ENCODE data around the gene SSH3. TPM values are rescaled to one million over a fixed set of nuclear protein-coding genes. Genes with fewer than 3 reads are reported as not detected.

SSH3 gene
- total RNA-seq, 2 donors from 2014 or later: 18.1 to 22.2 TPM

DNA sequence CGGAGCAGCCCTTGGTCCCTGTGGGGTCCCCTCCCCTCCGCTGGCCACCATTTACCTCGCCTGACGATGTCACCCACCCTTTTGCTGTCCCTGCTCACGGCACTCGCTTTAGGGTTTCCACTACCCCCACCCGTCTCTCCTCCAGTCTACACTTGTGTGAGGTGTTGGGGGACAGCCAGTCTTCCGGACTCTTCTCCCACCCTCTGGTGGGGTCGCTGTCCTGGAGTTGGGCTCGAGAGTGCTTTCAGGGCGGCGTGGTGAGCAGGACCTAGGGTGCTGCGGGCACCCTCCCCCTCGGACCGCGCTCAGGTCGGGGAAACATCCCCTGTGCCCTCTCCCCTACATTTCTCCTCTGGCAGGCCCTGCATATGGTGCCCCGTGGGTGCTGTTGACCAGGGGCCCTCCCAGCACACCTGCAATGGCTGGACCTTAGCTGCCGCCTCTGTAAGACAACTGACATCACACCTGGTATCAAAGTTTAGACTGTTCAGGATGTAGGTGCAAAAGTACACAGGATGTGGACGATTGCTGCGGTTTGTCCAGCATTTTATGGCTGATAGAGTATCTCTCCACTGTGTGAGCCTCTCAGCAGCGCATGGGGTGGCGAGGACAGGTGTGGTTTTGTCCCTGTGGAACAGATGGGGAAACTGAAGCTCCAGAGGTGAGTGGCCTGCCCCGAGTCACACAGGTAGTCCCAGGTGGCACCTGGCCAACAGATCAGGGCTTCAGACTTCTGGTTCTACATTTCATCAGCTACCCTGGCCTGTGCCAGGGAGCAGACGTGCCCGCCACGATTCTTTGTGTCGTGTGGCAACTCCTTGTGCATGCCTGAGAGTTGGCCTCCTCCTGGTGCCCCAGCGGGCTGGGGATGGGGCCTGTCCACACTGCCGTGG, 35.9 kb upstream of the SSH3 start:
- peak in 1 of 2 donors; percentile 1 for ATAC-seq
- intact Hi-C loops (cut with DNase I): loop anchor here in 1 of 2 donors (2.0 kb wide), 1 partner anchor 49 kb away; no protein-coding TSS in a partner anchor
- DNase-seq: peak; percentile 33

DNA sequence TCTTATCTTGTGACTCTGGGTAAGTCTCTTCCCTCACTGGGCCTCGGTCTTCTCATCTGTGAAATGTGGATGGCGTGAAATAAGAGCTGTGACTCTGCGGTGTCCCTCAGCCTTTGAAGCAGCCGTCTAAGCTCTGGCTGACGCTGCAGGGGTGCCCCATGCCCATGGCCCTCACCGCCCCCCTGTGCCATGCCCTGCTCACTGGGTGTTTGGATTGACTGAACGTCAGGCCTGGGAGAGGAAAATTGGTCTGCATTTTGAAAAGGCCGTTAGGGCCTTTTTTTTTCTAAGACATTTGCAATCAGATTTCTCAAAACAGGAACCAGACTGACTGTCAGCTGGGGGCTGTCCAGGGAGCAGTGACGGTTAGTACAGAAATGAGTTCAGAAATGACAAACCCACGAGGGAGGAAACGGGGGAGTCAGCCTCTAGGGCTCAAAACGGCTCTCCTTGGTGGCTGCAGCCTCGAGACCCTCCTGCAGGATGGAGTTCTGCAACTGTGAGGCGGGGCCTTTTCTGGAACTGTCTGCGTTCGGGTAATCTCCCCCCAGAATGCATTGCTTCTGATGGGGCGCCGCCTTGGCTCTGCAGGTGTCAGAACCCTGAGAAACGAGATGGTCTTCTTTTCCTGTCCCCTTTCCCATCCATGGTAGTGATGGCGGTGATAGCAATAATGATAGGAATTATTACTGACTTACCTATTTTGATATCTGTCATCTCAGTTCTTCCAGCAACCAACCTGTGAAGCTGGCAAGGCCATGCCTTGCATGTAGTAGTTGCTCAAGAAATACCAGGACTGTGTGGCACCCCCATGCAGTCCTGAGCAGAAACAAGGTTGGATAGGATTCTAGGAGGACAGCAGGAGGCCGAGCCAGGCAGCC, 35.0 kb upstream of the SSH3 start:
- ATAC-seq (no peak), DNase-seq (peak; percentile 33)
- intact Hi-C loops (cut with DNase I): loop anchor here in 1 of 2 donors (2.0 kb wide), 1 partner anchor 48 kb away; no protein-coding TSS in a partner anchor

DNA sequence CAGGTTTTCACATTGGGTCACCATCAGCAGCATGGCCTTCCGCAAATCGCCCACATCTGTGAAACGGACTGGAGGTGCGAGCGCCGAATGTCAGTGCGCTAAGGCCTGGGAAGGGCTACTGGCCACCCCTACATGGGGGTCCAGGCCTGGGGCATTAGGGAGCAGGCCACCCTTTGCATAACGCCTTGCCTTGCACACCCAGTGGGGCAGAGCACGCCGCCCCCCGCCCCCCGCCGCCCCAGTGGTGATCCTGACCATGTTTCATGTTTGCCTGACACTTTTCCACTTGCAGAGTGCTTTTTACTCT, 34.4 kb upstream of the SSH3 start:
- peak; percentile 20 for DNase-seq
- intact Hi-C loops (cut with DNase I): loop anchor here in 1 of 2 donors (2.0 kb wide), 1 partner anchor 48 kb away; no protein-coding TSS in a partner anchor
- ATAC-seq: no peak

GRCh38 chr11:67269401-67270255, 33.7 kb upstream of the SSH3 start:
- peak in 1 of 2 donors; percentile 5 for ATAC-seq
- intact Hi-C loops (cut with DNase I): loop anchor here in 1 of 2 donors (2.0 kb wide), 1 partner anchor 47 kb away; no protein-coding TSS in a partner anchor

GRCh38 chr11:67270256-67271204, 32.8 kb upstream of the SSH3 start:
- ATAC-seq: peak; percentile 8 to 9

More at GRCh38 chr11:67269401-67270255, 33.7 kb upstream of the SSH3 start:
- peak; percentile 36 for DNase-seq

GRCh38 chr11:67271205-67271540, 32.2 kb upstream of the SSH3 start:
- no peak for ATAC-seq
- DNase-seq: no peak
- intact Hi-C loops (cut with DNase I): no loop called here

More at GRCh38 chr11:67270256-67271204, 32.8 kb upstream of the SSH3 start:
- intact Hi-C loops (cut with DNase I): no loop called here
- peak; percentile 61 for DNase-seq

DNA sequence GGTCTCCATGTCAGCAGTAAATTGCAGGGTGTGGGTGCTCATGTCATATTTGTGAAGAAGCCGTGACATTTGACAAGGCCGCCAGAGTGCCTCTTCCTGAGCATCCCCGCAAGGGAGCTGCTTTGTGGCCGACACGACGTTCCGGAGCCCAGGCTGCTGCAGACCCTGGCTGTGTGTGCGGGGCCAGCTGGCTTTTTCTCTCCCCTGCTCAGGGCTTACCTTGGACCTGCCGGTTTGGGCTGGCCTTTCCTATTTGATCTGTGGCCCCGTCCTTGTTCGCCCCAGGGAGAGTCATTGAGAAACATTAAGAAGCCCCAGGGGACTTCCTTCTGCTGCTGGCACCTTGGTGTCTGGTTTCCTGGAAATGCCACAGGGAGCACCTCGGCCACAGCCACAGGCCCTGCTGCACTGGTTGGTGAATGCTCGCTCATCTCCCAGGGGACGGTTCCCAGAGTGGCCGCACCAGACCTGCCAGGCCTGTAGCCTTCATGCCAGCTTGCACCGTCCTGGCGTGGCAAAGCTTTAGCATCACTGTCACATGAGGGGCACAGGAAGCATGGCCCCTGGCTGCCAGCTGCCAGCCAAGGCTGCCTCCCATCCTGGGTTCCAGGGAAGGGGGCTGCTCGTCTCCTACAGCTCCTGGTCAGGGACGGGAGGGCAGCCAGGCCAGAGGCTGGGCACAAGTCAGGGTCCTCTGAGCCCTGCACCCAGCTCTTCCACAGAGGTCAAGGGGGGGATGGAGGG, 31.6 kb upstream of the SSH3 start:
- ATAC-seq (no peak), DNase-seq (peak; percentile 35)
- intact Hi-C loops (cut with DNase I): no loop called here

DNA sequence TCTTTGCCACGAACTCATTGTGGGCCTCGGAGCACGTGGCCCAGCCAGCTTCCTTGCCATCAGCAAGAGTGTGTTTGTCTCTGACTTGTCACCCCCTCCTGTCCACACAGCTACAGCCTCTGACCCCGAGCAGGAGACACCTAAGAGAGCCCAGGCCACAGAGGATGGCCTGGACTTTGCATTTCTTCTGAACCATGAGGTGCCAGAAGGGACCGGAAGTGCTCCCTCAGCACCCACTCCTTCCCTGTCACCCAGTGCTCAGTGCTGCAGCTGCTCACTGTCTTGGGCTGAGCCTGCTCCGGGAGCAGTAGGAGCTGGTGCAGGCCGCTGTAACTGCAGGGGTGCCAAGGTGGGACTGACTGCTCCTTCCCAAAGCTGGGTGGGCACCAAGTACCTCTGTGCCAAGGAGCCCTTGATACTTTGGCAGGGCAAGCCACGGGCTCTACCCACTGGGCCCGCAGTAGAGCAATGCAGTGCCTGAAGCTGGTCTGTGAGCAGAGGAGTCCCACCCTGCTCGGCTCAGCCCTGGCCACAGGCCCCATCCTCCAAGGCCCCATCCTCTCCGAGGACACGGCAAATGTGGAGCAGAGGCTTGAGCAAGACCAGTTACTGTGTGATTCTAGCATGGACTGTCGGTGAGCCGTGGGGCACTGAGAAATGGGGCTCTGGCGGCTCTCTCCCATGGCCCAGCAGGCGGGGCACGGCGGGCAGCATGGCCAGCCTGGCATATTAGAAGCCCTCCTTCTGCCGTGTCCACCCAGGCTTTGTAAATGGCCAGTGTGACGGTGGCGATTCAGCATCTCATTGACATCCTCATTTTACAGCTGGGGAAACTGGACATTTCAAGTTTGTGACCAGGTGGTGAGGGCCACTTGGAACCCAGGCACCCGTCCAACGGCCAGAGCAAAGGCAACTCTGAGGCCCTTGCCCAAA, 30.7 kb upstream of the SSH3 start:
- DNase-seq: peak; percentile 33
- ATAC-seq: peak in 1 of 2 donors; percentile 2
- intact Hi-C loops (cut with DNase I): no loop called here

GRCh38 chr11:67273260-67273990, 29.9 kb upstream of the SSH3 start:
- no peak for ATAC-seq
- intact Hi-C loops (cut with DNase I): no loop called here
- DNase-seq: peak; percentile 39

DNA sequence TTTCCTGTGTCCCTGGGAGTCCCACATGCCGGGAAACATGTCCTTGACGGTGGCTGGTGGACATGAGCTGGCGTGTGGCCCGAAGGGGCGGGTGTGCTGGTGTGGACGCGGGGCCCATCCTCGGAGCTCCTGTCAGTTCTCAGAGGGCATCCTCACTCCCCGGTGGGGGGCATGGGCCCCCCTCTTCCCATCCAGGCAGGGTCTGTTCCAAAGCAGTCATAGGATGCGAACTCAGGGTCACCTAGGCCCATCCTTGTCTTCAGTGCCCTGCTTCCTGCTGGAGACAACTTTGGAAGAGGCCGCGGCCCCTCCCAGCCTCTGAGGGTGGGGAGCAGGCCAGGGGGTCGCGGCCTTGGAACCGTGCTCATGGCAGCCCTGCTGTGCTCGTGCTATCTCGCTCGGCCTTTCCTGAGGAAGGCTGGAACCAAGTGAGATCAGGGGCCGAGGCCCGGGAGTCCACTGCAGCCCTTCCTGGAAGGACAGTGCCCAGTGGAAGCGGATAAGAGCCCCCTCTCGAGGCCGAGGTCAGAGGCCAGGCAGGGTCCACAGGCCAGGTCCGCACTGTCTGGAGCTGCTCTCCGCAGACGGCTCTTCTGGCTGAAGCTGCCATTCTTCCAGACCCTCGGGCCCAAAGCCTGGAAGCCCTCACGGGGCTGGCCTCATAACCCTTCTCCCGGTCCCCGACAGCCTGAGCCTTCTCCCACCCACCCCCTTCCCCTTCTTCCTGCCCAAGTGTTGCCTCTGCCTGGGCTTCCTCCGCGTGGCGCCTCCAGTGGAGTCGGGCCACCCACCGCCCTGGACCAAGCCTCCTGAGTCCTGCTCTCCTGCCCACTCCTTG, 28.3 kb upstream of the SSH3 start:
- peak; percentile 2 to 8 for ATAC-seq
- intact Hi-C loops (cut with DNase I): no loop called here
- peak; percentile 78 for DNase-seq

- intact Hi-C loops (cut with DNase I): no loop called here
- DNase-seq: peak; percentile 22
- no peak for ATAC-seq
Observed at GRCh38 chr11:67275606-67276409, 27.5 kb upstream of the SSH3 start.

DNA sequence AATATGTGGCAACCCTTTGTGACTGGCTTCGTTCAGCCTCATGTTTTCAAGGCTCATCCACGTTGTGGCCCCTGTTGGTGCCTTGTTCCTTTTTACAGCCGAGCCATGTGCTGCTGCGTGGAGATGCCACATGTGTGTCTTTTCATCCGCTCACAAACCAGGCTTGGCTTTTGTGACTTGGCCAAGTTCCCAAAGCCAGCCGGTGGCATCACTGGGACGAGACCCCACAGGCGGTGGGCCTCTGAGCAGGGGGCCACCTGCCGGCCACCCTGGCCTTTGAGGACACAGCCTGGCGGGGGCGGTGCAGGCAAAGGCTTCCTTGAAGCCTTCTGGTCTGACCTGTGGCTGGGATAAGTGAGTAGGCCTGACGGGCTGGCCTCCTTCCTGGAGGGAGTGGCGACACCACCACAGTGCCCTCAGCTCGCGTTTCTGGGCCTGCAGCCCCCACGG, 26.5 kb upstream of the SSH3 start:
- intact Hi-C loops (cut with DNase I): no loop called here
- ATAC-seq (peak; percentile 28 to 31), DNase-seq (peak; percentile 68)

GRCh38 chr11:67277231-67277961, 25.9 kb upstream of the SSH3 start:
- intact Hi-C loops (cut with DNase I): no loop called here
- ATAC-seq: peak; percentile 86 to 88
- peak; percentile 94 for DNase-seq
